NCI-H2029 treated with DMSO at 0.1 percent for 48 hours (cell line): ENCODE results near the gene ARHGAP26.

Experiments
- DNase-seq: peaks from one replicate; lab custom pipeline; 2025; lab: John Stamatoyannopoulos, UW

ARHGAP26 gene

GRCh38 chr5:143119881-143120341 is 349.7 kb downstream of the ARHGAP26 start:
- DNase-seq, result no peak

DNA sequence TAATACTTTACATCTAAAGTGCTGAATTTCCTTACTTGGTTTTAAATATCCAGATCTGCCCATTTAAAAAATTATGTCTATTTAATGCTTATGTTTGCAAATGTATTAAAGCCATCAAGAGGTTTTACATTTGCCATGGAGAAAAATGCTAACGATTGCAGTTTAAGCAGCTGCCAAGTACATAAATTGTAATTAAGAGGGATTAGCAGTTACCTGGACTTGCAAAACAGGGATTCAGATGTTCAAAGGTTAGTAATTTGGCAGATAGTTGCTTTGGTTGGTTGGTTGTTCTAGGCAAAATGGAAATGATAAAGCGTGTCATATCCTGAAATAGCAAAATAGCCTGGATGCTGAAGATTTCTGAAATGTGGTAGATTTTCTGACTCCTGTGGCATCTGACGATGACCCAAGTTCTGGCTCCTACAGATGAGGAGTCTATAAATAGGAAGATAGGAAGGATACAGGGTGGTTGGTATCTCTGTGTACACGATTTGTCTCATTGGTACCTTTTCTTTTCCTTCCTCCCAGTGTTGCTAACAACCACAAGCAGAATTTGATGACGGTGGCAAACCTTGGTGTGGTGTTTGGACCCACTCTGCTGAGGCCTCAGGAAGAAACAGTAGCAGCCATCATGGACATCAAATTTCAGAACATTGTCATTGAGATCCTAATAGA is 350.4 kb downstream of the ARHGAP26 start:
- DNase-seq, result no peak

- DNase-seq, result no peak
Measured at GRCh38 chr5:143121135-143121475, 350.9 kb downstream of the ARHGAP26 start.

DNA sequence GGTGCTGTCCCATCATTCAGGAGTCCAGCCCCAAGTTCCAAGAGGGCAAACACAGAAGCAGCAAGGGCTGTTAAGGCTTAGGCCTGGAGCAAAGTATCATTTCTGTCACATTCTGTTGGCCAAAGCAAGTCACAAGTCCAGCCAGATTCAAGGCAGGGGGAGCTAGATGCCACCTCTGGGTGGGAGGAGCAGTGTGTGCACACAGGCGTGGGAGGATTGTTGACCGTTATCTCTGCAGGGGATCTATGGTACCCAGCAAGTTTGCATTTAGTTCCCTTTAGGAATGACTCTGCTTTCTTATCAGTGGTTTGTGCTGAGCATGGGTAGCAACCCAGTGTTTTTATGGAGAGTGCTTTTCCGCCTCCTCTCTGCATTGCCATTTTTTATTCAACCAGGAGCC is 354.4 kb downstream of the ARHGAP26 start:
- no peak for DNase-seq

DNA sequence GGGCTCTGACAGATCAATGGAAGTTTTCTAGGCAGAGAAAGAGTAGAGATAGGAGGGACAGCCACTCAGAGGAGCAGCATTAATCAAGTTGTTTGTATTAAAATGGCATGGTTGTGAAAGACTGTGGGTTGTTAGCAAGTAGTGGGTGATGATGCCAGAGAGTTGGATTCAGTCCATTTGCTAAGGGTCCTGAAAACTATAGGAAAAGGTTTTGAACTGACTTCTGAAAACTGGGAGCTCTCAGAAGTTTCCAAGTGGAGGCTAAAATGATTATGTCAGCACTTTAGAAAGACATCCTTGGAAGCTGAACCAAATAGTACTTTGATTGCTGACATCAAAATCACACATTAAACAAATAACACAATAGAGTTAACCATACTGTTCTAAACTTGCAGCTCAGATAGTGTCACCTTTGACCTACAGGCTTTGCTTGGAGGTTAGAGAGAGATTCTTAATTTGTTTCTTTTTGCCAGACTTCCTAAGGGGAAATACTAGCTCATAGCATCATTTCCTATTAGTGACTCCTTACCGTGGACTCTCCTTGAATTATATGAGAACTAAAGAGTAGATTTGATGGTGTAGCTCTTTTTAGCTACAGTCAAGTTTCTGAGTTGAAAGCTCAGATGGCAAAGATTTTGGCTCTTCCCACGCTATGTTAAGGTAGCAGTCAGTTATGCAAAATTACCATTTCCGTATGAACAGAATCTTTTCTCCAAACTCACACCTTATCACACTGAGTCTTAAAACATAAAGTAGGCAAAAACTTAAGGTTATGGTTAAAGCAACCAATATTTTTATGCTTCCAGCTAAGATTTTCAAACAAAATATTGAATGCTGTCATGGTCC is 356.2 kb downstream of the ARHGAP26 start:
- no peak for DNase-seq

GRCh38 chr5:143128412-143129071 is 358.4 kb downstream of the ARHGAP26 start:
- DNase-seq, result no peak

GRCh38 chr5:143129203-143129602 is 359.0 kb downstream of the ARHGAP26 start:
- no peak for DNase-seq

- no peak for DNase-seq
Measured at GRCh38 chr5:143129910-143130612, 359.9 kb downstream of the ARHGAP26 start.

- DNase-seq, result no peak
Measured at GRCh38 chr5:143130613-143131305, 360.6 kb downstream of the ARHGAP26 start.

GRCh38 chr5:143131972-143132371 is 361.8 kb downstream of the ARHGAP26 start:
- no peak for DNase-seq

DNA sequence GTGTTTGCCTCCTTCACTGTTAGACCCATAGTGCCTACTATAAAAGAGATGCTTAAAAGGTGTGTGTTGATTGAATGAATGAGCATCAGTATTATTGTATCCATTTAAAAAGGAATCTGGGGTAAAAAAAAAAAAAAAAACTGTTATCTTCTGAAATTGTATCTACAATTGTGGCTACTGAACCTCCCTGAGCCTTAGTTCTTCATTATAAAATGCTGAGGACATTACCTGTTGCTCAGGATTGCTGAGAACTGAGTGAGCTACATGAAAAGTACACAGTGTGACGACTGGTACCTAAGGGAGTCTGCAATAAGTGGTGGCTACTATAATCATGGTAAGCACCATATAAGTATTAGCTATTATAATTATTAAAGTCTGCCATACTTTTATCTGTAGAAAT is 362.6 kb downstream of the ARHGAP26 start:
- DNase-seq, result no peak

- no peak for DNase-seq
Measured at GRCh38 chr5:143133721-143134120, 363.5 kb downstream of the ARHGAP26 start.

DNA sequence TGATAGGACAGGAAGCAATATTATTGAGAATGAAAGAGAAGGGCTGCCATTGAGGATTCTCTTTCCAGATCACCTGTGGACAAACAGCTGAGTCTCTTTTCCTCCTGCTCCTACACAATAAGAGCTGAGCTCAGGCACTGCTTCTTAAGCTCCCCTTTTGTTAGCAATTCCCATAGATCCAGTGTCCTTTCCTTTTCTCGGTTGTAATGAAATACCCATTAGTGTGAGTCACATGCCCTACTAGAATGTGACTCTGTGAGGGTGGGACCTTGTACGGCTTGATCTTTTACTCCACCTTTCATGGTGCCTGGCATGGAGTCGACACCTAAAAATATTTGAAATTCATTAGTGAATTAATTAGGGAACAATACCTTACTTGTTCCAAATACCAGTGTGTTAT is 364.1 kb downstream of the ARHGAP26 start:
- DNase-seq, result no peak

GRCh38 chr5:143134900-143135299 is 364.7 kb downstream of the ARHGAP26 start:
- no peak for DNase-seq

- no peak for DNase-seq
Measured at GRCh38 chr5:143135832-143136551, 365.8 kb downstream of the ARHGAP26 start.

- no peak for DNase-seq
Measured at GRCh38 chr5:143138839-143139238, 368.7 kb downstream of the ARHGAP26 start.

DNA sequence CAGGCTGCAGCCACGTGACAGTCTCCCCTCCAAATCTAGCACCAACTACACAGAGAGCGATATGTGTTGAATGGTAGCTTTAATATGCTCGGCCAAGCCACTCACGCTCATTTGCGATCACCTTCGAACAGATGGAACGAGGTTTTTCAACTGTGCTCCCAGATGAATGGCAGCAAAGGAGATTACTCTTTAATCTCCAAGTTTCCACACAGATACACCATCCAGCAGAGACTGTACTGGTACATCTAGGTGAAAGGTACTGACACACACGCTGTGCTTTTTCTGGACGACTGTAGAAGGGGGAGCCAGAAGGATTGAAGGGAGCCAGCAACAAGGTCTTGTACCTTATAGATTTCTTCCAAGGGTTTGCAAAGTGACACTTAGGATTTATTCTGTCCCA is 369.4 kb downstream of the ARHGAP26 start:
- DNase-seq, result no peak

DNA sequence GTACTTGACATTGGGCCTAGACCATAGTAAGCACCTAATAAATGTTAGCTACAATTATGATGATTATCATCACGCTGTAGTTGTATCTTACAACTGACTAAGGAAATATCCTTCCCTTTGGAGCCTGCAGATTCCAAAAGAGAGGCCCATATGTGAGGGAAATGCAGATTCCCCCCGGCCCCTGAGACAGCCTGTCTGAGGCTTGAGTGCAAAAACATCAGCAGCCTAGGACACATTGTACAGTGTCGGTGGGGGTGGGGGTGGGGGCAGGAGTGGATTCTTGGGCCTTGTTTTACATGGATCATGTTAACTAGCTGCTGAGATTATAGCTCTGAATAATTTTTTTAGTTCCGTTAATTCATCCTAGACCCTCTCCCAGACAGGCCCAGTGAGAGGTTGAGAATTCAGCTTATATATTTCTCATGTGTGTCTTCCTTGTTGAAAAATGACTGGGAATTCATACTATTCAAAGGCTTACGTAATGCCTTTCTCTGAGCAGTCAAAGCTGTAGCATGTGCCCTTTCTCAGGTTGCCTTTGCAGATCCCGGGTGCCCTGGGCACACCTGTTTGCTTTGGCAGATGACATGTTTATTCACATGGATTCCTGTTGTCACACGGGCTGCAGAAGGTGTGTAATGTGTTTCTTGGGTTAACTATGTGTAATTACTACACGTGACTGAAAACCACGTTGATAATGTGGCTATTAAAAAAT is 370.5 kb downstream of the ARHGAP26 start:
- peak; percentile 89 for DNase-seq

DNA sequence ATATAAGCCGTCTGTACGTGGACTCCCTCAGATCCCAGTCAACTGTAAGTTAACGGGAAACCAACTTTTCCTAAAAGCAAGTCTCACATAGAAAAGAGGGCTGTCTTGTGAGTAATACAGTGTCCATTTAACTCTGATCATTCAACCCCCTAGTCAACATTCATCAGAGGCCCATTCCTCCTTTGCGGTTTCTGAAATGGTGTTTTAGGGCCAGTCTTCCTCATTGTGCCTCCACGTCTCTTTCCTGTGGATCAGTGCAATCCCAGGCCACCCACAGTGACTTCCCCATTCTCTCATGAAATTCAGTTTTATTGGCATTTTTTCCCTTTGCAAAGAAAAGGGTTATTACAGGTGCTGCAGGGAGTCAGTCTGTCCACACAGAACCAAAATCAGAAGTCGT is 371.5 kb downstream of the ARHGAP26 start:
- no peak for DNase-seq
